HFFc6 (cell line): ENCODE results near the gene RNF130. TPM values are rescaled to one million over a fixed set of nuclear protein-coding genes. Genes with fewer than 3 reads are reported as not detected.

Experiments used
- DNase-seq: peaks from one replicate; pipeline ENCODE4 v3.0.0-alpha.2; 2018
- H3K27ac Mint-ChIP-seq: 2 replicates; pipeline ENCODE4 v1.8.0; 2020; ENCODE audit warnings: mild to moderate bottlenecking, mixed read lengths
- H3K27me3 Mint-ChIP-seq: 2 replicates; pipeline ENCODE4 v1.8.0; 2021; ENCODE audit warnings: mild to moderate bottlenecking, moderate library complexity, mixed read lengths; ENCODE audit not compliant: insufficient read depth
- H3K36me3 Mint-ChIP-seq: 2 replicates; pipeline ENCODE4 v1.8.0; 2021; ENCODE audit warnings: low read depth, mixed read lengths
- H3K4me1 Mint-ChIP-seq: 2 replicates; pipeline ENCODE4 v1.8.0; 2020; ENCODE audit warnings: low read depth, mixed read lengths
- H3K4me3 Mint-ChIP-seq: 2 replicates; pipeline ENCODE4 v1.8.0; 2020; ENCODE audit warnings: mild to moderate bottlenecking, moderate library complexity, mixed read lengths
- H3K9me3 Mint-ChIP-seq: 2 replicates; pipeline ENCODE4 v1.8.0; 2020; ENCODE audit warnings: mild to moderate bottlenecking, mixed read lengths
- total RNA-seq, 6 experiments: library from RNA; stranded (reverse); fragmentation: NEBNext Ultra II Directional; extraction: Animal tissue kit (Norgen Biotek cat#: 25700); gene quantifications; 2 replicates in 1 of 6; 3 replicates in 5 of 6; pipeline ENCODE4 v1.2.3, GENCODE V29; 2021
- TF ChIP-seq, protein P1 (sequence below): fragments of 200-600 bp; sonication (generic); IDR thresholded peaks from 2 replicates; pipeline ENCODE4 v1.5.0; 2021; ENCODE audit warnings: antibody characterized with exemption, mild to moderate bottlenecking

RNF130 gene
- total RNA-seq, 6 experiments from 2014 or later: 0.37 to 7.5 (median 0.93) TPM

DNA sequence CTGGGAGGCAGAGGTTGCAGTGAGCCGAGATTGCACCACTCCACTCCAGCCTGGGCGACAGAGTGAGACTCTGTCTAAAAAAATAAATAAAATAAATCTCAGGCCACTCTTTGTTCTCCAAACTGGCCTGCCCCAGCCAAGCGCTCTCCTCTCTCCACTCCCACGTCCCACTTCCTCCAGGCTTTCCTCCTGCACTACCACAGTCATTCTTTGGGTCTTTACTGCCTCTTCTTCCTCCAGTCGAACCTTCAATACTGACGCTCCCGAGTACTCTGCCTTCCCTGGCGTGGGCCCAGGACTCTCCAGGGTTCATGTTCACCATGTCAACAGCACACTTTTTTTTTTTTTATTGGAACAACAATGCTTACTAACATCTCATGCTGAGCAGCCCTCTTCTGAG lies 23.9 kb downstream of the RNF130 start:
- Mint-ChIP-seq H3K4me3 (no peak overlapping the region), H3K36me3 (no peaks in the 10 kb centered on the region), H3K27me3 (peaks cover 1% of the 10 kb centered on the region; the same call in 1 of the 2 replicates), H3K9me3 (peaks cover 12% of the 10 kb centered on the region), H3K4me1 (no peaks in the 10 kb centered on the region), H3K27ac (no peak overlapping the region)
- TF ChIP-seq, protein P1, sequence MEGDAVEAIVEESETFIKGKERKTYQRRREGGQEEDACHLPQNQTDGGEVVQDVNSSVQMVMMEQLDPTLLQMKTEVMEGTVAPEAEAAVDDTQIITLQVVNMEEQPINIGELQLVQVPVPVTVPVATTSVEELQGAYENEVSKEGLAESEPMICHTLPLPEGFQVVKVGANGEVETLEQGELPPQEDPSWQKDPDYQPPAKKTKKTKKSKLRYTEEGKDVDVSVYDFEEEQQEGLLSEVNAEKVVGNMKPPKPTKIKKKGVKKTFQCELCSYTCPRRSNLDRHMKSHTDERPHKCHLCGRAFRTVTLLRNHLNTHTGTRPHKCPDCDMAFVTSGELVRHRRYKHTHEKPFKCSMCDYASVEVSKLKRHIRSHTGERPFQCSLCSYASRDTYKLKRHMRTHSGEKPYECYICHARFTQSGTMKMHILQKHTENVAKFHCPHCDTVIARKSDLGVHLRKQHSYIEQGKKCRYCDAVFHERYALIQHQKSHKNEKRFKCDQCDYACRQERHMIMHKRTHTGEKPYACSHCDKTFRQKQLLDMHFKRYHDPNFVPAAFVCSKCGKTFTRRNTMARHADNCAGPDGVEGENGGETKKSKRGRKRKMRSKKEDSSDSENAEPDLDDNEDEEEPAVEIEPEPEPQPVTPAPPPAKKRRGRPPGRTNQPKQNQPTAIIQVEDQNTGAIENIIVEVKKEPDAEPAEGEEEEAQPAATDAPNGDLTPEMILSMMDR: no peak
- DNase-seq: no peak

DNA sequence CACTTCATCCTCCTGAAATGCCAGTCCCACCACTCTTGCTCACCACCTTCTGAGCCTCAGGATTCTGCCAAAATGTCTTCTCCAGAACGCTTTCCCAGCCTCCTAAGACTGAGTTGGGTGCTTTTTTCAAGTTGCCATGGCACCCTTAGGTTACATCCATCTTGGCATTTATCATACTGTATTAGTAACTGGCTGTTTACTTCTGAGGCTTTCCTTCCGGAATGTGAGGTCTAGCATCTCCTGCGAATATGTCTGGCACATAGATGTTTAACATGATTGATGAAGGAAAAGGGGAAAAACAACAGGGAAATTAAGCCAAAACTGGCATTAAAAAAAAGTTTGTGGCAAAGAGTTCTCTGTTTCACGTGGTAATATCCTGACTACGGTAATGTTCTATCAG lies 24.9 kb downstream of the RNF130 start:
- no peaks in the 10 kb centered on the region for H3K36me3 Mint-ChIP-seq
- no peaks in the 10 kb centered on the region for H3K4me1 Mint-ChIP-seq
- H3K9me3 Mint-ChIP-seq: peaks cover 12% of the 10 kb centered on the region
- H3K27me3 Mint-ChIP-seq: peaks cover 1% of the 10 kb centered on the region
- no peak for DNase-seq
- TF ChIP-seq, protein P1: no peak
- H3K4me3 Mint-ChIP-seq: no peak overlapping the region
- H3K27ac Mint-ChIP-seq: no peak overlapping the region

DNA sequence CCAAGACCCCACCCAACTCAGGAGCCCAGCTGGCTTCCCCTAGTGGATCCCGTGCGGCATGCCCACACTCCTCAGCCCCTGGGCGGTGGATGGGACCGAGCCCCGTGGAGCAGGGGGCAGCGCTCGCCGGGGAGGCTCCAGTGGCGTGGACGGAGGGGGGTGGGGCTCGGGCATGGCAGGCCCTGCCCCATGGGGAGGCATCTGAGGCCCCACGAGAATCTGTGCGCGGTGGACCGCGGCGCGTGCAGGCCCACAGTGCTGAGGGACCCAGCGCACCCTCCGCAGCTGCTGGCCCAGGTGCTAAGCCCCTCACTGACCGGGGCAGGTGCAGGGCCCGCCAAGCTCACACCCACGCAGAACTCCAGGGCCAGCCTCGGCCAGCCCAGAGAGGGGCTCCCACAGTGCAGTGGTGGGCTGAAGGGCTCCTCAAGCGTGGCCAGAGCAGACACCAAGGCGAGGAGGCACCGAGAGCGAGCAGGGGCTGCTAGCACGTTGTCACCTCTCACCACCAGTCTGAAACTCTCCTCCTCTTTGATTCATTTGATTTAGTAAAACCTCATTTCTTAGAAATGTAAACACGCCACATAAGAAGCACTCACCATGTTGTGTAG lies 25.6 kb downstream of the RNF130 start:
- DNase-seq: no peak
- H3K27ac Mint-ChIP-seq: no peak overlapping the region
- H3K36me3 Mint-ChIP-seq: no peaks in the 10 kb centered on the region
- H3K9me3 Mint-ChIP-seq: peaks cover 12% of the 10 kb centered on the region
- TF ChIP-seq, protein P1: no peak
- peaks cover 1% of the 10 kb centered on the region for H3K27me3 Mint-ChIP-seq
- no peak overlapping the region for H3K4me3 Mint-ChIP-seq
- no peaks in the 10 kb centered on the region for H3K4me1 Mint-ChIP-seq

DNA sequence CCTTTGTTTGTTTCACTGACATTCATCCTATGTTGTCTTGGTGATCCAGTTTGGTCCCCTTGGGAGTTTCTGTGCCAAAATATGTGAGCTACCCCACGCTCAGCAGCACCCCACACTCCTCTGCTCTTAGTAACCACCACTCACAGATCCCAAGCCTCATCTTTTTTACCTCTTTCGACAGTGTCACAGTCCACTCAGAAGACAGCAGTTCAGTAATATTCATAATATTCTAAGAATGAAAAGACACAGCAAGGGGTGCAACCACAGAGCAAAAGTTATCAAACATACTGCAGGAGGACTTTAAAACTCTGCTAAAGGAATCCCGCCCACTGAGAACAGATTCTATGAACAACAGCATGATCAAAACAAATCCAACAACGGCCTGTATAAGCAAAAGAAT lies 28.2 kb downstream of the RNF130 start:
- DNase-seq: no peak
- Mint-ChIP-seq H3K4me3 (no peak overlapping the region), H3K4me1 (no peaks in the 10 kb centered on the region), H3K27me3 (peaks cover 1% of the 10 kb centered on the region), H3K27ac (no peak overlapping the region), H3K36me3 (no peaks in the 10 kb centered on the region), H3K9me3 (peaks cover 7% of the 10 kb centered on the region; the same call in 1 of the 2 replicates)
- TF ChIP-seq, protein P1: no peak

DNA sequence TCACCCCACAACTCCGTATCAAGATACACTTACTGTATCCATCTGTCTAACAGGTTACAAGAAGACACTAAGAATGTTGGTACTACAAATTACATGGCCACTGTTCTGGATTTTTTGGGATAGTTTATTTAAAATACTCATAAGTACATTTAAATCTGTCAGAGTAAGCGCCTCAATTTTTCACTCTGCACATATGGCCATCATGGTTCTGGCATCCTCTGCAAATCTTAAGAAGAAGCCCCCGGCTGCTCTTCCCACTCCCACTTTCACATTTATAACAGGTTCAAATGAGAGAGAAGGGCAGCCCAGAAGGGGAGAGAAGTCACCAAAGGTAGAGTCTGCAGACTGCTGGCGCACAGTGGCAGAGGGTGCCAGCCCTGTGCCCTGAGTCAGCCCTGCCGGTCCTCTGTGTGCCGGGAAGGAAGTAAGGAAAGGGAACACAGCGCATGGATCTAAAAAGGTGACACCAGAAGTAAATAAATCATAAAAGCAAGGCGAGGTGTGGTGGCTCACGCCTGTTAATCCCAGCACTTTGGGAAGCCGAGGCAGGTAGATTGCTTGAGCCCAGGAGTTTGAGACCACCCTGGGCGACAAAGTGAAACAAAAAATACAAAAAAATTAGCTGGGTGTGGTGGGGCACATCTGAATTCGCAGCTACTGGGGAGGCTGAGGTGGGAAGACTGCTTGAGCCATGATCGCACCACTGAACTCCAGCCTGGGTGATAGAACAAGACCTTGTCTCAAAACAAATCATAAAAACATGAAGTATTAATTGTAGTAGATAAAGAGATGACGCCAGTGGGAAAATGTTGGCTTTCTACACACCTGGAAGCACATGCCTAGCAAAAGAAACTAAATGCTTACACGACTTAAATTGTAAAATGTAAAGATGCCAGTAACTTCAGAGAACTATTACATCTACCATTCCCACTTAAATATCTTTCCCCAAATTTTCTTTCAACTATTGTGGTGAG lies 30.0 kb downstream of the RNF130 start:
- no peak overlapping the region for H3K27ac Mint-ChIP-seq
- DNase-seq: no peak
- no peaks in the 10 kb centered on the region for H3K36me3 Mint-ChIP-seq
- peaks cover 10% of the 10 kb centered on the region for H3K9me3 Mint-ChIP-seq
- no peak overlapping the region for H3K4me3 Mint-ChIP-seq
- no peaks in the 10 kb centered on the region for H3K4me1 Mint-ChIP-seq
- peaks cover 1% of the 10 kb centered on the region for H3K27me3 Mint-ChIP-seq
- TF ChIP-seq, protein P1: no peak
